ENCODE measurements around the gene ZNF331. TPM values are rescaled to one million over a fixed set of nuclear protein-coding genes. Genes with fewer than 3 reads are reported as not detected.
"Not testable (repeated sequence)": the region's sequence is repeated elsewhere in the genome, so short reads cannot be mapped to it uniquely, and the experiment has no call there.

Gene ZNF331
- total RNA-seq, 1 experiment from 2014 or later, result 25.0 TPM

DNA sequence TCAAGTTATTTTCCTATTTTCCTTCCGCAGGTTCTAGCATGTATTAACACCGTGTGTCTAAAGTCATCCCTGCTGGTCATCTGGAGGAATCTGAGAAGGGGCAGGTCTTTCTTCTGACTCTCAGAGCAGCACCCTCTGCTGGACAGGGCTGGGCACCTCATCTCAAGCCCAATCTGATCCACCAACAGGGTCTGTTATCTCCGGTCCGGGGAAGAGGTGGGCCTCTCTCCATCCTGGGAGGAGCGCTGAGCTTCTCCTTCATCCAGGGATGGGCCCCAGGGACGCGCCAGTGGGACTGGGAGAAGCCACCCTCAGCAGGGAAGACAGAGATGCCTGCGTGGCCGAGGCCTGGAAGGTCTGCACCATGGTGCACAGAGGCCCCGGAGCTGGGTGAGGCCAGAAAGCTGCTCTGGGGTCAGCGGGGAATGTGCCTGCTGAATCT lies 26.0 kb upstream of the ZNF331 start:
- CTCF ChIA-PET, result interaction anchor here (0.8 kb wide), 1 partner anchor 316 kb away, joined by 3 read pairs; no protein-coding TSS in a partner anchor
- no TSS peak for BruUV-seq (replicated peaks)
- DNase-seq (ENCODE audit: low read depth, low spot score) (peak; percentile 20), ATAC-seq (peak; percentile 97)
- Histone ChIP-seq H3K4me3 (ENCODE audit: low read depth in 2 of 2, low read length in 2 of 2) (no peak overlapping the region), H3K27me3 (ENCODE audit: control insufficient read depth, insufficient read depth, low read length) (no peaks in the 10 kb centered on the region), H3K27ac (ENCODE audit: low read length) (no peak overlapping the region), H3K36me3 (ENCODE audit: control insufficient read depth, insufficient read depth, low read length) (no peaks in the 10 kb centered on the region), H3K4me1 (ENCODE audit: control insufficient read depth, insufficient read depth, low read length) (peaks cover 3% of the 10 kb centered on the region; the same call in 1 of the 2 replicates), H3K9me3 (ENCODE audit: control insufficient read depth, insufficient read depth, low read depth, low read length) (no peaks in the 10 kb centered on the region)
- TF ChIP-seq, protein P1, sequence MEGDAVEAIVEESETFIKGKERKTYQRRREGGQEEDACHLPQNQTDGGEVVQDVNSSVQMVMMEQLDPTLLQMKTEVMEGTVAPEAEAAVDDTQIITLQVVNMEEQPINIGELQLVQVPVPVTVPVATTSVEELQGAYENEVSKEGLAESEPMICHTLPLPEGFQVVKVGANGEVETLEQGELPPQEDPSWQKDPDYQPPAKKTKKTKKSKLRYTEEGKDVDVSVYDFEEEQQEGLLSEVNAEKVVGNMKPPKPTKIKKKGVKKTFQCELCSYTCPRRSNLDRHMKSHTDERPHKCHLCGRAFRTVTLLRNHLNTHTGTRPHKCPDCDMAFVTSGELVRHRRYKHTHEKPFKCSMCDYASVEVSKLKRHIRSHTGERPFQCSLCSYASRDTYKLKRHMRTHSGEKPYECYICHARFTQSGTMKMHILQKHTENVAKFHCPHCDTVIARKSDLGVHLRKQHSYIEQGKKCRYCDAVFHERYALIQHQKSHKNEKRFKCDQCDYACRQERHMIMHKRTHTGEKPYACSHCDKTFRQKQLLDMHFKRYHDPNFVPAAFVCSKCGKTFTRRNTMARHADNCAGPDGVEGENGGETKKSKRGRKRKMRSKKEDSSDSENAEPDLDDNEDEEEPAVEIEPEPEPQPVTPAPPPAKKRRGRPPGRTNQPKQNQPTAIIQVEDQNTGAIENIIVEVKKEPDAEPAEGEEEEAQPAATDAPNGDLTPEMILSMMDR (IDR thresholded peaks at IDR 0.05), result peak; percentile 95
- no peak for TF ChIP-seq SIN3A (IDR thresholded peaks at IDR 0.05; ENCODE audit: borderline replicate concordance, insufficient read depth, low read depth, low read length)
- POLR2A ChIA-PET, result no interaction called here
- in situ Hi-C loops (cut with HindIII; ENCODE audit: low pct_unique_long_range_greater_than_20kb, low sequenced_read_pairs) (no loop called here), intact Hi-C loops (cut with micrococcal nuclease; ENCODE audit: unreplicated experiment) (loop anchor here (5.0 kb wide), 1 partner anchor 85 kb away; no protein-coding TSS in a partner anchor)

DNA sequence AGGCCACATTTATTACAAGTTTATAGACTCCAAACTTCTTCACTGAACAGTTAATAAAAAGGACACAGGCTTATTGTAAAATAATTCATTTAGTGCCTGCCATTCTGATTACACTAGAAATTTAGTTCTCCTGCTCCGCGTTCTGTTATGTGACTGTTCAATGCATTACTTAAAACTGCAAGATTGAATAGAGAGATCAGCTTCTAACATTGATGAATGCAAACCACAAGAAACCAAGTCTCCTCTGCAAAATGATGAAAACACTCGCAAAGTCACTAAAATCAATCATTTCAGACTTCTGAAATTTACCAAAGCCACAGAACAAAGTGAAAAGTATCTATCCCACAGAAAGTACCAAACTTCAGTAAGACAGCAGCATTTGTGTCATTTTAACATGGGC lies 22.9 kb upstream of the ZNF331 start:
- ATAC-seq; in situ Hi-C loops (cut with HindIII; ENCODE audit: low pct_unique_long_range_greater_than_20kb, low sequenced_read_pairs); H3K27me3 ChIP-seq (ENCODE audit: control insufficient read depth, insufficient read depth, low read length); H3K27ac ChIP-seq (ENCODE audit: low read length); intact Hi-C loops (cut with micrococcal nuclease; ENCODE audit: unreplicated experiment); H3K4me3 ChIP-seq (ENCODE audit: low read depth in 2 of 2, low read length in 2 of 2); DNase-seq (ENCODE audit: low read depth, low spot score); H3K36me3 ChIP-seq (ENCODE audit: control insufficient read depth, insufficient read depth, low read length); H3K9me3 ChIP-seq (ENCODE audit: control insufficient read depth, insufficient read depth, low read depth, low read length); BruUV-seq (replicated peaks); H3K4me1 ChIP-seq (ENCODE audit: control insufficient read depth, insufficient read depth, low read length): not testable (repeated sequence)
- ChIA-PET POLR2A (interaction anchor here (0.7 kb wide), 1 partner anchor 917 kb away, joined by 3 read pairs; no protein-coding TSS in a partner anchor), CTCF (interaction anchor here (1.5 kb wide), 1 partner anchor 90 kb away, joined by 4 read pairs; no protein-coding TSS in a partner anchor)

DNA sequence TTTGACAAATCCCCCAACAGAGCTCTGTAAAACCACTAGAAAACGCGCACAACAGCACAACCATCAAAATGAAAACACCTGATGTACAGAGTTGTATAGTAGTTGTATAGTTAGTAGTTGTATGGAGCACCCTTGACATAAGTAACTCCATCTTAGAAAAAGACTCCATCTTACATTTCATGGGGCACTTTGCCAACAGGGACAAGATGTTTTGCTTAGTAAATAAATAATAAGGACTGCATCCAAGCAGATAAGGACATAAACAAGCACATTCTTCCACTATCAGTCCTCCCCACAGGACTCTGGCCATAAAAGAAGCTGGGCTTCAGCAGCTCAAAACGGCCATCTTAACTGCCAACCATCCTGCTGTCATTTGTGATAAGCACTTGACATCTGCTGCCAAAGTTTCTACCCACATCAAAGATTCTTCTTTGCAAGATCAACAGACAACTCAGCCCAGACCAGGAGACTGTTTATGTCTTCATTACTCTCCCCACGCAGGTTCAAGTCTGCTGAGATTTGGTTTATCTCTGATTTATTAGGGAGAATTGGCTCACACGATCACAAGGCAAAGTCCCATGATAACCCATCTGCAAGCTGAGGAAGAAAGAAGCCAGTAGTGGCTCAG lies 20.7 kb upstream of the ZNF331 start:
- H3K4me1 ChIP-seq (ENCODE audit: control insufficient read depth, insufficient read depth, low read length), result peaks cover 3% of the 10 kb centered on the region
- in situ Hi-C loops (cut with HindIII; ENCODE audit: low pct_unique_long_range_greater_than_20kb, low sequenced_read_pairs), result no loop called here
- H3K27ac ChIP-seq (ENCODE audit: low read length), result no peak overlapping the region
- no peak for DNase-seq (ENCODE audit: low read depth, low spot score)
- intact Hi-C loops (cut with micrococcal nuclease; ENCODE audit: unreplicated experiment), result no loop called here
- H3K9me3 ChIP-seq (ENCODE audit: control insufficient read depth, insufficient read depth, low read depth, low read length), result peaks cover 7% of the 10 kb centered on the region; the same call in 1 of the 2 replicates
- no TSS peak for BruUV-seq (replicated peaks)
- H3K27me3 ChIP-seq (ENCODE audit: control insufficient read depth, insufficient read depth, low read length), result no peaks in the 10 kb centered on the region
- H3K4me3 ChIP-seq (ENCODE audit: low read depth in 2 of 2, low read length in 2 of 2), result no peak overlapping the region
- ATAC-seq, result no peak
- no peak for TF ChIP-seq POLR2AphosphoS5 (IDR thresholded peaks at IDR 0.05; ENCODE audit: low read depth, low read length)
- TF ChIP-seq SIN3A (IDR thresholded peaks at IDR 0.05; ENCODE audit: borderline replicate concordance, insufficient read depth, low read depth, low read length), result no peak
- TF ChIP-seq, protein P1 (IDR thresholded peaks at IDR 0.05), result no peak
- TF ChIP-seq, protein P2, sequence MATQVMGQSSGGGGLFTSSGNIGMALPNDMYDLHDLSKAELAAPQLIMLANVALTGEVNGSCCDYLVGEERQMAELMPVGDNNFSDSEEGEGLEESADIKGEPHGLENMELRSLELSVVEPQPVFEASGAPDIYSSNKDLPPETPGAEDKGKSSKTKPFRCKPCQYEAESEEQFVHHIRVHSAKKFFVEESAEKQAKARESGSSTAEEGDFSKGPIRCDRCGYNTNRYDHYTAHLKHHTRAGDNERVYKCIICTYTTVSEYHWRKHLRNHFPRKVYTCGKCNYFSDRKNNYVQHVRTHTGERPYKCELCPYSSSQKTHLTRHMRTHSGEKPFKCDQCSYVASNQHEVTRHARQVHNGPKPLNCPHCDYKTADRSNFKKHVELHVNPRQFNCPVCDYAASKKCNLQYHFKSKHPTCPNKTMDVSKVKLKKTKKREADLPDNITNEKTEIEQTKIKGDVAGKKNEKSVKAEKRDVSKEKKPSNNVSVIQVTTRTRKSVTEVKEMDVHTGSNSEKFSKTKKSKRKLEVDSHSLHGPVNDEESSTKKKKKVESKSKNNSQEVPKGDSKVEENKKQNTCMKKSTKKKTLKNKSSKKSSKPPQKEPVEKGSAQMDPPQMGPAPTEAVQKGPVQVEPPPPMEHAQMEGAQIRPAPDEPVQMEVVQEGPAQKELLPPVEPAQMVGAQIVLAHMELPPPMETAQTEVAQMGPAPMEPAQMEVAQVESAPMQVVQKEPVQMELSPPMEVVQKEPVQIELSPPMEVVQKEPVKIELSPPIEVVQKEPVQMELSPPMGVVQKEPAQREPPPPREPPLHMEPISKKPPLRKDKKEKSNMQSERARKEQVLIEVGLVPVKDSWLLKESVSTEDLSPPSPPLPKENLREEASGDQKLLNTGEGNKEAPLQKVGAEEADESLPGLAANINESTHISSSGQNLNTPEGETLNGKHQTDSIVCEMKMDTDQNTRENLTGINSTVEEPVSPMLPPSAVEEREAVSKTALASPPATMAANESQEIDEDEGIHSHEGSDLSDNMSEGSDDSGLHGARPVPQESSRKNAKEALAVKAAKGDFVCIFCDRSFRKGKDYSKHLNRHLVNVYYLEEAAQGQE (IDR thresholded peaks at IDR 0.05; ENCODE audit: insufficient read depth in 1 of 2, low read depth in 2 of 2, low read length in 1 of 2), result no peak
- TF ChIP-seq TCF7L2 (IDR thresholded peaks at IDR 0.05; ENCODE audit: low read depth, low read length), result no peak
- CTCF ChIA-PET, result interaction anchor here (0.6 kb wide), 1 partner anchor 9 kb away, joined by 4 read pairs; no protein-coding TSS in a partner anchor
- POLR2A ChIA-PET, result no interaction called here
- no peaks in the 10 kb centered on the region for H3K36me3 ChIP-seq (ENCODE audit: control insufficient read depth, insufficient read depth, low read length)

All from Panc1 (cell line).